Stomach (tissue), 4 donors: ENCODE measurements around the gene LEPR.

Experiments
- CTCF ChIP-seq, 7 experiments: fragments of 450-650 bp in 4 of 7; fragments of 200-600 bp in 3 of 7; sonication (generic) in 3 of 7; IDR thresholded peaks; one replicate each; pipeline ENCODE4 v1.5.1; 2016 to 2019; ENCODE audit warnings: antibody characterized with exemption in 7 of 7, control low read depth in 2 of 7, mild to moderate bottlenecking in 1 of 7
- POLR2A ChIP-seq, 4 donors: fragments of 450-650 bp; IDR thresholded peaks; one replicate each; pipeline ENCODE4 v1.6.1; 2016; ENCODE audit warnings: antibody characterized with exemption in 4 of 4, control low read depth in 2 of 4, mild to moderate bottlenecking in 1 of 4, moderate library complexity in 1 of 4

- TF ChIP-seq CTCF (IDR thresholded peaks at IDR 0.05) (no peak), POLR2A (IDR thresholded peaks at IDR 0.05) (no peak)
Observed at GRCh38 chr1:65457868-65458267, 37.4 kb downstream of the LEPR start.
